Stimulated activated CD8-positive, alpha-beta memory T cell treated with anti-CD3 and anti-CD28 coated beads, Interleukin-15, amount 100 ng/mL, for 1 hour (primary cell): Measurements from ENCODE around the gene CTPS2.
"Not testable (repeated sequence)": the region's sequence is repeated elsewhere in the genome, so short reads cannot be mapped to it uniquely, and the experiment has no call there.

Source experiments
- DNase-seq: peaks from one replicate; pipeline ENCODE4 v3.0.0-alpha.2; 2020; ENCODE audit warnings: low read depth

The CTPS2 gene

GRCh38 chrX:16653424-16653823, 59.0 kb downstream of the CTPS2 start:
- no peak for DNase-seq

GRCh38 chrX:16651391-16652024, 61.0 kb downstream of the CTPS2 start:
- no peak for DNase-seq

GRCh38 chrX:16649858-16650257, 62.6 kb downstream of the CTPS2 start, which contains the start of gene S100G:
Gene S100G (plus strand): TSS chrX:16650158. CDS start chrX:16651007, 849 bp downstream.
- no peak for DNase-seq

- no peak for DNase-seq
Observed at GRCh38 chrX:16646366-16647138, 65.9 kb downstream of the CTPS2 start.

GRCh38 chrX:16643176-16643575, 69.3 kb downstream of the CTPS2 start:
- DNase-seq: no peak

GRCh38 chrX:16640823-16641222, 71.6 kb downstream of the CTPS2 start:
- no peak for DNase-seq

GRCh38 chrX:16639966-16640365, 72.5 kb downstream of the CTPS2 start:
- DNase-seq: no peak

GRCh38 chrX:16638533-16638932, 73.9 kb downstream of the CTPS2 start:
- no peak for DNase-seq

GRCh38 chrX:16635596-16635995, 76.9 kb downstream of the CTPS2 start:
- DNase-seq: no peak

GRCh38 chrX:16635040-16635439, 77.4 kb downstream of the CTPS2 start:
- DNase-seq: no peak

GRCh38 chrX:16633754-16634153, 78.7 kb downstream of the CTPS2 start:
- DNase-seq: no peak

GRCh38 chrX:16629909-16630308, 82.6 kb downstream of the CTPS2 start:
- DNase-seq: no peak

- no peak for DNase-seq
Observed at GRCh38 chrX:16628946-16629595, 83.4 kb downstream of the CTPS2 start.

GRCh38 chrX:16628511-16628910, 84.0 kb downstream of the CTPS2 start:
- DNase-seq: not testable (repeated sequence)

- no peak for DNase-seq
Observed at GRCh38 chrX:16619024-16619423, 93.4 kb downstream of the CTPS2 start.

- no peak for DNase-seq
Observed at GRCh38 chrX:16618422-16618821, 94.0 kb downstream of the CTPS2 start.

- DNase-seq: no peak
Observed at GRCh38 chrX:16617382-16617781, 95.1 kb downstream of the CTPS2 start.

GRCh38 chrX:16612257-16612897, 100.1 kb downstream of the CTPS2 start:
- DNase-seq: no peak

- not testable (repeated sequence) for DNase-seq
Observed at GRCh38 chrX:16610654-16611053, 101.8 kb downstream of the CTPS2 start.

GRCh38 chrX:16610121-16610621, 102.3 kb downstream of the CTPS2 start:
- no peak for DNase-seq

- no peak for DNase-seq
Observed at GRCh38 chrX:16606142-16606720, 106.2 kb downstream of the CTPS2 start.

GRCh38 chrX:16604337-16604736, 108.1 kb downstream of the CTPS2 start:
- DNase-seq: no peak
